ENCODE data around the gene PRUNE2.

DNA sequence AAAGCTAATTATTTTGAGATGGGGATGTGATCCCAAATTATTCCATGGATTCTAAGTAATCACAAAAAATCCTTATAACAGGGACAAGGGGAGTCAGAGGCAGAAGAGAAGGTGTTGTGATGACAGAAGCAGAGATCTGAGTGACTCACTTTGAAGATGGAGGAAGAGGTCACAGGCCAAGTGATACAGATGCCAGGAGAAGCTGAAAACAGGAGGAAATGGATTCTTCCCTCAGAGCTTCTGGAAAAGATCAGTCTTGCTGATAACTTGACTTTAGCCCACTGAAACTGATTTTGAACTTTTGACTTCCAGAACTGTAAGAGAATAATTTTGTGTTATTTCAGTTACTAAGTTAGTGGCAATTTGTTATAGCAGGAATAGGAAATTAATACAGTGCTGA, 341.6 kb downstream of the PRUNE2 start:
- TF ChIP-seq NBN (conservative IDR thresholded peaks at IDR 0.05) = no peak
- TF ChIP-seq HHEX (CRISPR knock-in tag; IDR thresholded peaks at IDR 0.05) = no peak

All from HepG2 (cell line).